ENCODE data around the gene CDH23.
A peak's percentile ranks its signal among the peaks of the same experiment; 100 is the strongest.

DNA sequence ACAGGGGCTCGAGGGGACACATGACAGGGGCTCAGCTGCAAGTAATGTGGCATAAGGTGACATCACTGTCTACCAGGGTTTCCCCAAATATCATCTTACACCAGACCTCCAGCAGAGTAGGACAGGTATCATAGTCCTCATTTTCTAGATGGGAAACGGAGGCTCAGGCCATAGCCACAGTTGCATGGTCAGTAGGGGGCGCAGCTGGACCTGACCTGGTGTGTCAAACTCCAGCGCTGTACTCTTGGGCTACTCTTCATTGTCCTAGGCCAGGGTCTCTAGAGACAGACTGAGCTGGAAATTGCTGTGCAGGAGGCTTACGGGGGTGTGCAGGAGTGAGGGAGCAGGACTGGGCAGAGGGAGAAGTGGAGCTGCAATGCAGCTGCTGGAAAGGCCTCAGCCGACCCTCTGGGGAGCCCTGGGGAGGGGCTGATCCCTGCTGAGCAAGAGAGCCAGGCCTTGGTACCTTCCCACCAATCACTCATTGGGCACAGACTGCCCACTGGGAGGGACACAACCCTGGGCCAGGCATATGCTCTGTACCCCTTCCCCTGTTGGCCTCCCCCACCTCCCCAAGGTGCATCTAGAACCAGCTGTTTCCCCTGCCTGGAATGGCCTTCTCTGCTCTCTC lies 89.9 kb downstream of the CDH23 start:
- TF ChIP-seq, protein P1, sequence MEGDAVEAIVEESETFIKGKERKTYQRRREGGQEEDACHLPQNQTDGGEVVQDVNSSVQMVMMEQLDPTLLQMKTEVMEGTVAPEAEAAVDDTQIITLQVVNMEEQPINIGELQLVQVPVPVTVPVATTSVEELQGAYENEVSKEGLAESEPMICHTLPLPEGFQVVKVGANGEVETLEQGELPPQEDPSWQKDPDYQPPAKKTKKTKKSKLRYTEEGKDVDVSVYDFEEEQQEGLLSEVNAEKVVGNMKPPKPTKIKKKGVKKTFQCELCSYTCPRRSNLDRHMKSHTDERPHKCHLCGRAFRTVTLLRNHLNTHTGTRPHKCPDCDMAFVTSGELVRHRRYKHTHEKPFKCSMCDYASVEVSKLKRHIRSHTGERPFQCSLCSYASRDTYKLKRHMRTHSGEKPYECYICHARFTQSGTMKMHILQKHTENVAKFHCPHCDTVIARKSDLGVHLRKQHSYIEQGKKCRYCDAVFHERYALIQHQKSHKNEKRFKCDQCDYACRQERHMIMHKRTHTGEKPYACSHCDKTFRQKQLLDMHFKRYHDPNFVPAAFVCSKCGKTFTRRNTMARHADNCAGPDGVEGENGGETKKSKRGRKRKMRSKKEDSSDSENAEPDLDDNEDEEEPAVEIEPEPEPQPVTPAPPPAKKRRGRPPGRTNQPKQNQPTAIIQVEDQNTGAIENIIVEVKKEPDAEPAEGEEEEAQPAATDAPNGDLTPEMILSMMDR (IDR thresholded peaks at IDR 0.05; ENCODE audit: low read length): peak; percentile 49
- TF ChIP-seq EZH2phosphoT487 (IDR thresholded peaks at IDR 0.05; ENCODE audit: low read length): no peak

All from MM.1S (cell line).